ENCODE results near the gene HOXA11.

Gene HOXA11

GRCh38 chr7:27131390-27131819, 53.6 kb downstream of the HOXA11 start:
- H3K4me3 ChIP-seq (ENCODE audit: low read depth, low read length): peak overlapping the region; percentile 66
- TF ChIP-seq MYC (IDR thresholded peaks at IDR 0.05; ENCODE audit: low read depth, low read length) (no peak), CTCF (IDR thresholded peaks at IDR 0.05; ENCODE audit: low read depth, low read length) (no peak), POLR2A (IDR thresholded peaks at IDR 0.05; ENCODE audit: extremely low read depth, insufficient read length) (no peak), MAX (IDR thresholded peaks at IDR 0.05; ENCODE audit: low read depth, low read length) (no peak)
- no peak for DNase-seq (ENCODE audit: low read depth)
